Neural progenitor cell (in vitro differentiated cells): ENCODE measurements around the gene DCST1.

Experiments
- CTCF ChIP-seq: fragments of 200-600 bp; sonication (generic); IDR thresholded peaks from 2 replicates; pipeline ENCODE4 v1.5.1; 2017; ENCODE audit warnings: antibody characterized with exemption, mild to moderate bottlenecking
- EZH2 ChIP-seq: fragments of 200-600 bp; sonication (generic); IDR thresholded peaks from 2 replicates; pipeline ENCODE4 v1.6.1; 2017; ENCODE audit warnings: antibody characterized with exemption, mild to moderate bottlenecking, moderate library complexity

GRCh38 chr1:155049651-155050559 is 16.3 kb downstream of the DCST1 start:
- TF ChIP-seq CTCF (no peak), EZH2 (no peak)
